Heart right ventricle (tissue), 16 donors: ENCODE results near the gene RFK. TPM values are rescaled to one million over a fixed set of nuclear protein-coding genes. Genes with fewer than 3 reads are reported as not detected.

ENCODE experiments used
- ATAC-seq, 8 donors: fragments of 200-7000 bp; cut with Tn5 transposase; one replicate each; pipeline ENCODE4 v1.9.1; 2020; ENCODE audit warnings: mild to moderate bottlenecking in 8 of 8, moderate library complexity in 8 of 8, moderate number of reproducible peaks in 1 of 8
- DNase-seq, 2 donors: peaks; one replicate each; pipeline ENCODE4 v3.0.0-alpha.2; 2020
- H3K27ac ChIP-seq, 10 donors: fragments of 200-600 bp; sonication (generic) in 2 of 10; one replicate each; pipeline versions ENCODE4 v1.5.0 to v1.8.0; 2020 to 2022; ENCODE audit warnings: mild to moderate bottlenecking in 3 of 10
- H3K27me3 ChIP-seq, 7 donors: fragments of 200-600 bp; one replicate each; pipeline ENCODE4 v1.8.0; 2021 to 2022; ENCODE audit warnings: mild to moderate bottlenecking in 2 of 7
- H3K36me3 ChIP-seq, 9 donors: fragments of 200-600 bp; sonication (generic) in 1 of 9; one replicate each; pipeline versions ENCODE4 v1.5.0 to v1.8.0; 2020 to 2022; ENCODE audit warnings: mild to moderate bottlenecking in 2 of 9
- H3K4me1 ChIP-seq, 9 donors: fragments of 200-600 bp; sonication (generic) in 1 of 9; one replicate each; pipeline versions ENCODE4 v1.5.0 to v1.8.0; 2020 to 2022; ENCODE audit warnings: mild to moderate bottlenecking in 4 of 9
- H3K4me3 ChIP-seq, 10 donors: fragments of 200-600 bp; sonication (generic) in 2 of 10; one replicate each; pipeline versions ENCODE4 v1.5.0 to v1.8.0; 2020 to 2022; ENCODE audit warnings: mild to moderate bottlenecking in 7 of 10, moderate library complexity in 2 of 10
- H3K9me3 ChIP-seq, 11 donors: fragments of 200-600 bp in 10 of 11; sonication (generic) in 2 of 11; one replicate each; pipeline versions ENCODE4 v1.5.0 to v1.8.0; 2013 to 2022; ENCODE audit warnings: mild to moderate bottlenecking in 2 of 11, control low read depth in 1 of 11, moderate library complexity in 1 of 11
- WGBS, 2 donors: extraction: QIAGEN DNeasy Blood & Tissue Kit; methylation state at CpG; one replicate each; pipeline ENCODE4 v1.1.7; 2013; ENCODE audit warnings: inconsistent platforms in 1 of 2; 5-methylcytosine and 5-hydroxymethylcytosine counted together
- intact Hi-C, 10 donors: fragments of 100-400 bp; cut with DNase I; formaldehyde crosslinking; loops; one replicate each; pipeline versions ENCODE4 v1.11.1 to v1.14.2; 2022
- polyA plus RNA-seq, 2 donors: library from polyadenylated mRNA; stranded (reverse); fragments of 200-250 nt; gene quantifications; one replicate each; pipeline ENCODE4 v1.2.3, GENCODE V29; 2013
- total RNA-seq, 10 donors: library from RNA; stranded (reverse); fragmentation: NEBNext Ultra II Directional in 3 of 10; extraction: Animal tissue kit (Norgen Biotek cat#: 25700) in 3 of 10; gene quantifications; one replicate each; pipeline versions ENCODE4 v1.2.1 to v1.2.4, GENCODE V29; 2021 to 2023
- TF ChIP-seq, protein P1 (sequence below), 9 donors: fragments of 200-600 bp; sonication (generic) in 2 of 9; IDR thresholded peaks; one replicate each; pipeline versions ENCODE4 v1.5.0 to v1.8.0; 2021 to 2022; ENCODE audit warnings: antibody characterized with exemption in 9 of 9, mild to moderate bottlenecking in 5 of 9, moderate library complexity in 1 of 9
- donor health status: Arrhythmogenic right ventricular cardiomyopathy.
- donor health status: ischemic (EF 13 %, LVEDD 7.1; RV severe dilation, severe dysfunction).
- donor health status: healthy with polysubstance abuse.
- donor health status: DM: no; HTN: yes; CAD: no.
- donor health status: DM: no; HTN: no; CAD: no.
- donor health status: ischemic (EF 25% LVEDD 6.9; RV normal size, moderate dysfunction).
- donor health status: ischemic (EF 25% LVEDD 5.7; RV mildly dilated, moderate dysfunction).
- donor health status: healthy.
- donor health status: DM: yes; HTN: yes; CAD: no.
- donor health status: Ischemic cardiomyopathy.
- donor health status: ischemic (EF 35%, LVEDD 5.7; RV mildly dilated, moderate dysfunction).
- donor health status: nonischemic (EF 11% LVEDD 7.7; RV severe dilation, severe dysfunction).
- donor health status: DM: yes; HTN: yes; CAD: no.
- donor health status: PGD.
- donor health status: ischemic (EF 29% LVEDD 5.4; RV normal size, mild dysfunction).
- donor health status: nonischemic (EF 23%, LVEDD 6.1; RV moderate dilation, normal function).

Gene RFK
- total and polyA plus RNA-seq, 12 donors: 7.1 to 33.6 (median 21.2) TPM

- H3K4me1 ChIP-seq: peaks cover 0 to 11% (median 0%) of the 10 kb centered on the region in 9 donors
- no peaks in the 10 kb centered on the region for H3K36me3 ChIP-seq
- ATAC-seq: no peak
- TF ChIP-seq, protein P1, sequence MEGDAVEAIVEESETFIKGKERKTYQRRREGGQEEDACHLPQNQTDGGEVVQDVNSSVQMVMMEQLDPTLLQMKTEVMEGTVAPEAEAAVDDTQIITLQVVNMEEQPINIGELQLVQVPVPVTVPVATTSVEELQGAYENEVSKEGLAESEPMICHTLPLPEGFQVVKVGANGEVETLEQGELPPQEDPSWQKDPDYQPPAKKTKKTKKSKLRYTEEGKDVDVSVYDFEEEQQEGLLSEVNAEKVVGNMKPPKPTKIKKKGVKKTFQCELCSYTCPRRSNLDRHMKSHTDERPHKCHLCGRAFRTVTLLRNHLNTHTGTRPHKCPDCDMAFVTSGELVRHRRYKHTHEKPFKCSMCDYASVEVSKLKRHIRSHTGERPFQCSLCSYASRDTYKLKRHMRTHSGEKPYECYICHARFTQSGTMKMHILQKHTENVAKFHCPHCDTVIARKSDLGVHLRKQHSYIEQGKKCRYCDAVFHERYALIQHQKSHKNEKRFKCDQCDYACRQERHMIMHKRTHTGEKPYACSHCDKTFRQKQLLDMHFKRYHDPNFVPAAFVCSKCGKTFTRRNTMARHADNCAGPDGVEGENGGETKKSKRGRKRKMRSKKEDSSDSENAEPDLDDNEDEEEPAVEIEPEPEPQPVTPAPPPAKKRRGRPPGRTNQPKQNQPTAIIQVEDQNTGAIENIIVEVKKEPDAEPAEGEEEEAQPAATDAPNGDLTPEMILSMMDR (IDR thresholded peaks at IDR 0.05): no peak
- H3K4me3 ChIP-seq: no peak overlapping the region
- H3K27ac ChIP-seq: no peak overlapping the region
- no peak for DNase-seq
- H3K9me3 ChIP-seq: no peaks in the 10 kb centered on the region
- H3K27me3 ChIP-seq: no peaks in the 10 kb centered on the region
- intact Hi-C loops: loop anchor here in 1 of 10 donors (10.0 kb wide), 1 partner anchor 299 kb away; no protein-coding TSS in a partner anchor
Observed at GRCh38 chr9:76405868-76406267, 11.6 kb upstream of the RFK start.

- no peak for DNase-seq
- H3K9me3 ChIP-seq: no peaks in the 10 kb centered on the region
- no peak for ATAC-seq
- intact Hi-C loops: loop anchor here in 1 of 10 donors (10.0 kb wide), 1 partner anchor 299 kb away; no protein-coding TSS in a partner anchor
- no peaks in the 10 kb centered on the region for H3K27me3 ChIP-seq
- H3K4me3 ChIP-seq: no peak overlapping the region
- no peak overlapping the region for H3K27ac ChIP-seq
- TF ChIP-seq, protein P1 (IDR thresholded peaks at IDR 0.05): no peak
- 63 to 71% methylated on average over 3 of the region's 3 CpGs for WGBS, 2 donors
- H3K36me3 ChIP-seq: no peaks in the 10 kb centered on the region
- peaks cover 0 to 11% (median 0%) of the 10 kb centered on the region in 9 donors for H3K4me1 ChIP-seq
Observed at GRCh38 chr9:76405340-76405739, 11.1 kb upstream of the RFK start.

DNA sequence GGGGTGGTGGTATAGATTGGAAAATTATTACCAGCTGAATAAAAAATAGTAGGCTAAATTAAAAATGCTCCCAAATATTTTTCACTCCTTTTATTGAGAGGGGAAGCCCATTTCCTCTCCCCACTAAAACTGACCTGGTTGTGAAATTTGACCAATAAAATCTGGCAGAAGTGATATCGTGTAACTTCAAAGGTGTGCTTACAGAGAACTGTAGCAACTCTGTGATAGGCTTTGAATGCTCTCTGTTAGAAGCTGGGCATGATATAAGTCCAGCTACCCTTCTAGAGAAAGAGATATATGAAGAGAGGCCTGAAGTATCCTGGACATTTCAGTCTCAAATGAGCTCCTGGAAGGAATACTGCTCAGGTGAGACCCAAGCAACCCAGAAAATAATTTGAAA lies 10.2 kb upstream of the RFK start:
- ATAC-seq: no peak
- whole genome bisulfite sequencing, 2 donors: 68 to 86% methylated on average over 1 of the region's 1 CpG
- Histone ChIP-seq H3K4me3 (no peak overlapping the region), H3K4me1 (peaks cover 0 to 11% (median 0%) of the 10 kb centered on the region in 9 donors), H3K9me3 (no peaks in the 10 kb centered on the region), H3K27me3 (no peaks in the 10 kb centered on the region), H3K36me3 (no peaks in the 10 kb centered on the region), H3K27ac (no peak overlapping the region)
- no peak for DNase-seq
- intact Hi-C loops: loop anchor here in 2 of 10 donors (5.0 to 10.0 kb wide), 2 partner anchors 298 to 300 kb away; no protein-coding TSS in a partner anchor
- TF ChIP-seq, protein P1 (IDR thresholded peaks at IDR 0.05): no peak

- Histone ChIP-seq H3K4me3 (peak overlapping the region in 4 of 10 donors; percentile 2 to 30 (median 18)), H3K4me1 (peaks cover 0 to 11% (median 0%) of the 10 kb centered on the region in 9 donors), H3K9me3 (no peaks in the 10 kb centered on the region), H3K27ac (peak overlapping the region in 5 of 10 donors; percentile 6 to 63 (median 41)), H3K36me3 (no peaks in the 10 kb centered on the region), H3K27me3 (no peaks in the 10 kb centered on the region)
- WGBS, 2 donors: 11 to 35% methylated on average over 2 of the region's 2 CpGs
- TF ChIP-seq, protein P1 (IDR thresholded peaks at IDR 0.05): peak in 8 of 9 donors; percentile 24 to 69 (median 58)
- intact Hi-C loops: loop anchor here in 4 of 10 donors (1.0 to 10.0 kb wide), 3 partner anchors 299 to 301 kb away; no protein-coding TSS in a partner anchor
- peak in 7 of 8 donors; percentile 33 to 87 (median 70) for ATAC-seq
- peak in 1 of 2 donors; percentile 13 for DNase-seq
Observed at GRCh38 chr9:76403352-76403751, 9.1 kb upstream of the RFK start.
